ENCODE data around the gene CADPS.

The CADPS gene

DNA sequence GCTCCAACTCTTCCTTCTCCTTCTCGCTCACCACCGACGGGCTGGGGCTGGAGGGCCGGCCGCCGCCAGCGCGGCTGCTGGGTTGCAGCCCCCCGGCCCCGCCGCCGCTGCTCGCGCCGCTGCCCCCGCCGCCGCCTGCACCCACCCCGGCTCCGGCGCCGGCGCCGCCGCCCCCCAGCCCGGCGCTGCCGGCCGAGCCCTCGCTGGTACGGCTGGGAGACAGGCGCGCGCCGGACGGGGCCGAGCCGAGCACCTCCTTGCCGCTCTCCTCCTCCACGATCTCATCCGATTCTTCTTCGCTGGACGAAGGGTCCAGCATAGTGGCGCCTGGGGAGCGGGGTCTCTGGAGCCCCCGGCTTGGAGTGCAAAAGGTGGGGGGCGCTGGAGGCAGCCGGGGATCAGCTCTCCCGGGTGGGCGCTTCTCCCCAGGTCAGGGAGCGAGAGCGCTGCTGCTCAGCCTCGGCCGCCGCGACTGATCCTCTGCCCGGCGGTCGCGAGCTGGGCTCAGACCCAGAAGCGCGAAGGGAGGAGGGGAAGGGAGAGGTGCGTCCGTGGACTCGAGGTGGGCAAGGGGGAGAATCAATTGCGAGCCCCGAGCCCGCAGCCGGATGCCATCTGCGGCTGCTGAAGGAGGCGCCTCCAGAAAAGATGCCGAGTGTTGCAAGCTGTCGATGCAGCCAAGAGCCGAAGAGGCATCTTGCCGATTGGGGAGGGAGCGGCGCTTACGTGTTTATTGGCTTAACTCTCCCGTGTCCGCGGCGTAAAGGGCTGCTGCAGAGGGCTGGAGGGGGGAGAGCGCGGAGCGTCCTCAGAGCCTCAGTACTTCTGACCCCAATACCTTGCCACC lies at the start of gene CADPS:
Gene CADPS, minus strand, starts transcription at position 706 of the 847 bp plus-strand sequence. Its CDS starts 387 bp downstream, at position 319.
- peak; percentile 52 to 84 (median 83) for DNase-seq

DNA sequence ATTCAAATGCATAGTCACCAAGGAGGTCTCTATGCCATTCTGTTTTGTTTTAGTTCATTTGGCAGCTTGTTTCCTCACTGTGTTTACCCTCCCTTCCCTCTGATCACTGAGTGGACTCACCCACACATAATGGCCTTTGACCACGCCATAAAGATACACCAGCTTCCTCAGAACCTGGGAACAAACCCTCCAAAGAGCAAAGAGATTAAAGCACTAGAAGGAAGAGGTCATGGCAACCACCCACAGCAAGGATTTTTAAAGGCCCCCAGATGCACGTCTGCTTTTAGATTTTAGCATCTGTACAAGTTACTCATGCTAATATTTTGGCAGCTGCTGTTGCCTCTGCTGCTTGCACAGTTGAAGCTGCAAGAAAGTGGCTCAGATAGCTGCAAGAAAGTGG lies 47.9 kb upstream of the CADPS start:
- DNase-seq = no peak

DNA sequence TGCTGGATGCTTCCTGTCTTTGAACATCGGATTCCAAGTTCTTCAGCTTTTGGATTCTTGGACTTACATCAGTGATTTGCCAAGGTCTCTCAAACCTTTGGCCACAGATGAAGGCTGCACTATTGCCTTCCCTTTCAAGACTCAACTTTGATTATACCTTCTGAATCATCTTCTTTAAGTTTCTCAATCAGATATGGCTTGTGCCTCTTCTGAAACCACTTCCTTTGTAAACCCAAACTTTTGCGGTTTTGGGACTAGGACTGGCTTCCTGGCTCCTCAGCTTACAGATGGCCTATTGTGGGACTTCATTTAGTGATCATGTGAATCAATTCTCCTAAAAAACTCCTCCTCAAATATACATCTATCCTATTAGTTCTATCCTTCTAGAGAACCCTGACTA lies 47.1 kb upstream of the CADPS start:
- DNase-seq = no peak

- DNase-seq = no peak
Observed at GRCh38 chr3:62920466-62920784, 45.2 kb upstream of the CADPS start.

GRCh38 chr3:62919784-62920465 lies 44.7 kb upstream of the CADPS start:
- DNase-seq = no peak

- no peak for DNase-seq
Observed at GRCh38 chr3:62918777-62919176, 43.6 kb upstream of the CADPS start.

DNA sequence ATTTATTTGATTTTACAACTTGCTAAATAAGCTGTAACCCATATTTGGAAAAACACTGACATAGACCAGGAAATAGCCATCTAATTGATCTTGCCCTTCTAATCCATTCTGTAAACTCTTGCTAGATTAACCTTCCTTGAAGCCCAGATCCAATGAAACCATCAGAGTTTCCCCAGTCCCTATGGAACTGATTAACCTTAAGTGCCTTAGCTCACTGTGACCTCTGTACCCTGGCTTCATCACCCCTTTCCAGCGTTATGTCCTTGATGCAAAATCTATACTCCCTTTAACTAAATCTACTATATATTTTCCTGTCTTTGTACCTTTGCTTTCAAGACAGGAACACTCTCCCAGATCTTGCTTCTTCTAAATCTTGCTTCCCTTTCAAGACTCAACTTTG lies 42.9 kb upstream of the CADPS start:
- no peak for DNase-seq

GRCh38 chr3:62911526-62911925 lies 36.3 kb upstream of the CADPS start:
- no peak for DNase-seq

DNA sequence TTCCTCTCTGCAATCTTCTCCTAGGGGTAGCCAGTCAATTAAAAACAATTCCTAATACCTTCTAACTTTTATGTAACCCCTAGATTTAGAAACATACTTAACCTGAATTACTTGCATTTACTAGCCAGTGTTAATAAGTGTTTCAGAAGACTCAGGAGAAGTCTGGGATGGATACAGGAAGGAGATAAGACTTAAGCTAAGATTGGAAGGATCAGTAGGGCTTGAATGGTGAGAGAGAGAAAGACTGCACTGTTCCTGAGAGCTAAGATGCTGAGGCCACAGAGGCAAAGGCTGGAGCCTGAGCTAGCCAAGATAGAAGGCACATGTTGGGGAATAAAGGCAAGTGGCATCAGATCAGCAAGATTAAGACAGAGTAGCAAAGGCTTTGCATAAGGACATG lies 30.1 kb upstream of the CADPS start:
- no peak for DNase-seq

DNA sequence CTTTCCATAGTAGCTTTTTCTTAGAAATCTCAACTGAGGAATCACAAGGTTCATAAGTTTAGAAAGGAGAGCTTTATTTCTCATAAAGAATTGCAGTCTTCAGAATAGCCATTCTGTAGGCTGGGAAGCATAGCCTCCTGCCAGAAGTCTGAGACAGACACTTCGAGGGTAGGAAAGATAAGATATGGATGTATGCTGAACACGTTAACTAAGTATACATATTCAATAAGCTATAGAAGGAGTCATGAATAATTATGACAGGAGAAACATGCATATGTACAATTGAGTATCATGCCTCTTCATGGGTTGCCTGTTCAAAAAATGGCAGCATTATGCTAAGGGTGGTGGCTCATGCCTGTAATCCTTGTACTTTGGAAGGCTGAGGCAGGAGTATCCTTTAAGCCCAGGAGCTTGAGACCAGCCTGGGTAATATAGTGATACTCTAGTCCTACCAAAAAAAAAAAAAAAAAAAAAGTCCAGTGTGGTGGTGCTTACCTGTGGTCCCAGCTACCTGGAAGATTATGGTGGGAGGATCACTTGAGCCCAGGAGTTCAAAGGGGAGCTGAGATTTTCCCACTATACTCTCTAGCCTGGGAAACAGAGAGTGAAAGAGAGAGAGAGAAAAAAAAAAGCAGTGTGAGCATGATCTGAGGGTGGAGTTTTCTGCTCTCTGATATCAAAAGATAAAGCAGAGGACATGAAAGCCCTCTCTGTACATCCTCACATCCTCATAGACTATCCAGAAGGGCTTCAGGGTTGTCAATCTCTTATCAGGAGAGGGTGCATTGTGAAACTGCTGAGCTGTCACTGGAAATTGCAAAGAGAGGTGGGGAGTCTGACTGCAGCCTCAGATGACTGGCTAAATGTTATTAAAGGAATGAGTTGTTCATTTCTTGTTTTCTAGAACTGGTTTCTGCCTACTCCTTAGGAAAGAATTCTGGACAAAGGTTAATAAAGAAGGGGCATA lies 23.6 kb upstream of the CADPS start:
- DNase-seq = no peak

DNA sequence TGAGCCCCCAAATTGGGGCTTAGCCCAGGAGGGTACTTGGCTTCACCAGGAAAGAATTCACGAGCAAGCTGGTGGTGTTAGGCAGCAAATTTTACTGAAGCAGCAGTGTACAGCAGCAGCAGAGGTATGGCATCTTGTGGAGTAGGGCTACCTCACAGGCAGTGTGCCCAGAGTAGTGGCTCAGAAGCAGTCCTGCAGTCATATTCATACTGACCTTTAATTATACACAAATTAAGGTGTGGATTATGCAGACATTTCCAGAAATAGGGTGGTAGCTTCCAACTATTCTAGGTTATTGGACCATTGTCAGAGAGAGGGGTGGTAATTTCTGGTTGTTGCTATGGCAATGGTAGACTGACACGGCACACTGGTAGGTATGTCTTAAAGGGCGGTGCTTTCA lies 20.7 kb upstream of the CADPS start:
- no peak for DNase-seq

GRCh38 chr3:62892951-62893350 lies 17.7 kb upstream of the CADPS start:
- no peak for DNase-seq

DNA sequence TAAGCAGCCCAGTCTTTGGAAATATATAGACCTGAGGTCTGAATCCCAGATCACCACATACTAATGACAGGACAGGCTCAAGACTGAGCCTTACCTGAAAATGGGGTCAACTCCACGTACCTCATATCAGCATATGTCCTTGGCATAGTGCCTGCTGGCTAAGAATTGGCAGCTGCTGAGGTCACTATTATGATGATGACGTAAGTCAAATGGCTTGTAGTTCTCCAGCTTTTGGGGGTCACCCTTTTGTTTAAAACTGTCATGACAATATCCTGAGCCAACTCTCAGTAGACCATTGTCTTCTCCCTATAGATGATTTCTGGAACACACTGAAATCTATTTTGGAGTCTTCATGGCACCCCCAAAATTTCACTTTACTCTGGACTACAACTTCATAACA lies 16.8 kb upstream of the CADPS start:
- no peak for DNase-seq

- DNase-seq = no peak
Observed at GRCh38 chr3:62888778-62889177, 13.6 kb upstream of the CADPS start.

- DNase-seq = peak; percentile 17 to 47 (median 39)
Observed at GRCh38 chr3:62888180-62888579, 13.0 kb upstream of the CADPS start.

GRCh38 chr3:62885136-62885535 lies 9.9 kb upstream of the CADPS start:
- no peak for DNase-seq

DNA sequence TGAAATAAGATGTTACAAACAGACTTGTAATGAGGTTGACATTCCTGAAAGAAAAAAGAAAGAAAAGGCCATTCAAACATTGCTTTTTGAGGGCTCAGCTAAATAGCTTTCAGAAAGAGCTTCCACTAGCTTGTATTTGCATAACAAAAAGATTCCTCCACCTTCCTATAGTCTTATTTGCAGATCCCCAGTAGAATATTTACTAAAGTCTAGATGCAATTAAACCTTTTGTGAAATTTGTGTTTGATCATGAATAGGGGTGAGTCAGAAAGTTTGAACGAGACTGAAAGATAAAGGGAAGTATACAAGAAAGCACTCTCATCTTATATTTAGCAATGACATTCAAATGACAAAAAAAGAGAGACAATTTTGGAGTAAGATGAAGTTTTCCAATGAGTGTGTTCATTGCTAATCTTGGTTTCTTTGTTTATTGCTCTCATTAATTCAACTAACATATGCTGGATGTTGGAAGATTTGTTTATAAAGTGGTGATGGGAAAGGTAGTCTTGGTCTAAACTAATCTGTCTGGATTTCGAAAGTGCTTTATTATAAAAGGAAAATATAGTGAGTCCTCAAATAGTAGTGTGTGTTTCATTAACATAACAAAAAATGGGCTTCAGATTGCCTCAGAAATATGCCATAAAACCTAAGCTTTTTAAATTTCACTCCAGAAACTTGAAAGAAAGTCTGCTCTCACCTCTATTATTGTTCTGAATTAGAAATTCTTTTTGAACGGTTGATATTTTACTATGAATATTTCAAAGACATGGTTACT lies 9.1 kb upstream of the CADPS start:
- peak in 1 of 3 experiments; percentile 29 for DNase-seq

GRCh38 chr3:62882676-62883200 lies 7.5 kb upstream of the CADPS start:
- DNase-seq = no peak

- peak; percentile 4 to 74 (median 52) for DNase-seq
Observed at GRCh38 chr3:62876064-62876463, 848 bp upstream of the CADPS start.

DNA sequence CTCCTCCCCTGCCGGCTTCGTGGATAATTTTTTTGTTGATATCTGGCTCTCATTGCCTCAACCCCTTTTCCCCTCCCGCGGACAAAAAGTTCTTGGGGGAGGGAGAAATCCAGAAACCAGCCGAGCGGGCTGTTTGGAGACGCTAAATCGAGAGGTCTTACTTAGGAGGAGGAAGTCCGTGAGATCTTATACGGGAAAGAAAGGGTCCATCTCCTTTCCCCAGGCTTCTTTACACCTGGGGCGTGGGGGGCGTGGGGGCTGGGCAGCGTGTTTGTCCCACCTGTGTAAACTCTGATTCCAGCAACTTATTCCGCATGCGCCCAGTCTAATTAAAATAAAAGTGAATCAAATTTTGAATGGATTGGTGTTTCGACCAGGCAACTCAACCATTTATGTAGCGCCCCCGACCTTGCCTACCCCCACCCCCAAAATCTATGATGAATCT lies 364 bp upstream of the CADPS start:
- no peak for DNase-seq

DNA sequence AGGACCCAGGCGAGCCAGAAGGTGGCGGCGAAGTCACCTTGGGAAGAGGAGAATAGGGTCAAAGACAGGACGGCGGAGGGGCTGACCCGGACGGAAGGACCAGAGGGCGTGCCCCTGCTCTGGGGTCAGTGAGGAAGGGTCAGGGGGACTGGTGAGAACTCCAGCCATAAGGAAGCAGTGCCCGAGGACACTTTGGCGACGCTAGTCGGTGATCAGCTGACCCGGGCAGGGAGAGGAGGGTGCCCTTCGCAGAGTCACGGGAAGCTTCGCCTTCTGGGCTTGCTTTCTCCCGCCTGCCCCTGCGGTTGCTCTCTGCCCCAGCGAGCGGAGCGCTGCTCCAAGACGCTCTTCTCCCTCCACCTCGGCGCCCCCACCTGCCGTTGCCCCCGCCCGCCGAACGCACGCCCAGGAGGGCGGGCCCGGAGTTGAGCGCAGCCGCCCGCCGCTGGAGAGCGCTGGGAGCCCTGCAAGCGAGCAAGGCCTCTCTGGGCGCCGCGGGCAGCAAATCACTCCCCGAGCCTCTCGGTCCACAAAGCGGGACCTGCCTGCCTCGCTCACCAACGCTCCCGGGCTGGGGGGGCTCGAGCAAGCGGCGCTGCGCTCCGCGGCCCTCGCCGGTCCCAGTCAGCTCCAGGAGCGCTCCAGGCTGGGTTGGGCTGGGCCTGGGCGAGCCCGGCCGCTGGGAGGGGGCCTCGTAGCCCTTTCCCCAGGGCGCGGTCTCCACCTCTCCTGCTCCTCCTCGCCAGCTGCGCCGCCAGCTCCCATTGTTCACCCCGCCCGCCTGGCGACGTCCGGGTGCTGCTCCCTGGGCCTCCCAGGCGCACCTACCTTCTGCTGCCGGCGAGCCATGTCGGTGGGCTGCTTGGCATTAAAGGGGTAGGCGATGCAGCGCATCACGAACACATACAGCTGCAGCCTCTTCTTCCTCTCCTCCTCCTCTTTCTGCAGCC lies 1.2 kb downstream of the CADPS start:
- peak; percentile 74 to 91 (median 89) for DNase-seq
